HCT116 (cell line): ENCODE data around the gene ZNF25.

Experiments
- CBX3 ChIP-seq: IDR thresholded peaks from 2 replicates; pipeline ENCODE4 v1.6.1; 2012; ENCODE audit warnings: low read depth
- EZH2 ChIP-seq: fragments of 200-600 bp; sonication (generic); IDR thresholded peaks from 2 replicates; pipeline ENCODE4 v1.6.1; 2017; ENCODE audit warnings: antibody characterized with exemption, mixed run types
- EZH2phosphoT487 ChIP-seq: fragments of 200-600 bp; IDR thresholded peaks from 2 replicates; pipeline ENCODE4 v1.6.1; 2018; ENCODE audit warnings: antibody characterized with exemption, borderline replicate concordance
- POLR2A ChIP-seq: IDR thresholded peaks from 2 replicates; pipeline ENCODE4 v1.7.0; 2011; ENCODE audit warnings: borderline replicate concordance; ENCODE audit not compliant: insufficient read depth, insufficient read length; ENCODE audit errors: extremely low read depth
- POLR2AphosphoS5 ChIP-seq: IDR thresholded peaks from 2 replicates; pipeline ENCODE4 v1.6.1; 2011; ENCODE audit warnings: mild to moderate bottlenecking, low read depth, low read length, moderate library complexity
- RAD21 ChIP-seq: IDR thresholded peaks from 2 replicates; pipeline ENCODE4 v1.6.1; 2012; ENCODE audit warnings: low read depth, mild to moderate bottlenecking
- SRF ChIP-seq: IDR thresholded peaks from 2 replicates; pipeline ENCODE4 v1.6.1; 2012; ENCODE audit warnings: low read depth
- YY1 ChIP-seq: IDR thresholded peaks from 2 replicates; pipeline ENCODE4 v1.6.1; 2011; ENCODE audit warnings: low read length, low read depth, moderate library complexity, mild to moderate bottlenecking; ENCODE audit not compliant: insufficient replicate concordance; ENCODE audit errors: extremely low read depth
- ZBTB33 ChIP-seq: IDR thresholded peaks from 2 replicates; pipeline ENCODE4 v1.6.1; 2011; ENCODE audit warnings: mild to moderate bottlenecking, low read length, moderate library complexity; ENCODE audit not compliant: insufficient replicate concordance; ENCODE audit errors: extremely low read depth
- ZNF274 ChIP-seq: fragments of 200-500 bp; sonication (Bioruptor generic); IDR thresholded peaks from 2 replicates; pipeline ENCODE4 v1.6.1; 2014; ENCODE audit warnings: mild to moderate bottlenecking, low read depth, low read length, inconsistent platforms
- TF ChIP-seq, protein P1 (sequence below), 3 experiments: fragments of 200-600 bp in 1 of 3; sonication (generic) in 1 of 3; IDR thresholded peaks in 2 of 3; conservative IDR thresholded peaks in 1 of 3; 2 replicates each; pipeline ENCODE4 v1.5.1; 2012 to 2017; ENCODE audit warnings: low read depth in 2 of 3, low read length in 2 of 3, antibody characterized with exemption in 1 of 3, borderline replicate concordance in 1 of 3, control low read depth in 1 of 3, mild to moderate bottlenecking in 1 of 3, mixed read lengths in 1 of 3, mixed run types in 1 of 3, moderate library complexity in 1 of 3; ENCODE audit not compliant: insufficient read depth in 1 of 3

DNA sequence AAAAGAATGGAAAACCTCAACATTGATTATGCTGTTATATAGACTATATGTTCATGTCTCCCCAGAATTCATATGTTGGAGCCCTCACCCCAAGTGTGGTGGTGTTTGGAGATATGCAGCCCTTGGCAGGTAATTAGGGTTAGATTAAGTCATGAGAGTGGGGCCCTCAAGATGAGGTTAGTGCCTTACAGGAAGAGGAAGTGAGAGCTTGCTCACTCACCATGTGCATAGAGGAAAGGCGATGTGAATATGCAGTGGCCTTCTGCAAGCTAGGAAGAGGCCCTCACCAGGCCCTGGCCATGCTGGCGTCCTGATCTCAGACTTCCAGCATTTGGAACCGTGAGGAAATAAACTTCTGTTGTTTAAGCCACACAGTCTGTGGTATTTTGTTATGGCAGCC, 48.8 kb upstream of the ZNF25 start:
- TF ChIP-seq, protein P1, sequence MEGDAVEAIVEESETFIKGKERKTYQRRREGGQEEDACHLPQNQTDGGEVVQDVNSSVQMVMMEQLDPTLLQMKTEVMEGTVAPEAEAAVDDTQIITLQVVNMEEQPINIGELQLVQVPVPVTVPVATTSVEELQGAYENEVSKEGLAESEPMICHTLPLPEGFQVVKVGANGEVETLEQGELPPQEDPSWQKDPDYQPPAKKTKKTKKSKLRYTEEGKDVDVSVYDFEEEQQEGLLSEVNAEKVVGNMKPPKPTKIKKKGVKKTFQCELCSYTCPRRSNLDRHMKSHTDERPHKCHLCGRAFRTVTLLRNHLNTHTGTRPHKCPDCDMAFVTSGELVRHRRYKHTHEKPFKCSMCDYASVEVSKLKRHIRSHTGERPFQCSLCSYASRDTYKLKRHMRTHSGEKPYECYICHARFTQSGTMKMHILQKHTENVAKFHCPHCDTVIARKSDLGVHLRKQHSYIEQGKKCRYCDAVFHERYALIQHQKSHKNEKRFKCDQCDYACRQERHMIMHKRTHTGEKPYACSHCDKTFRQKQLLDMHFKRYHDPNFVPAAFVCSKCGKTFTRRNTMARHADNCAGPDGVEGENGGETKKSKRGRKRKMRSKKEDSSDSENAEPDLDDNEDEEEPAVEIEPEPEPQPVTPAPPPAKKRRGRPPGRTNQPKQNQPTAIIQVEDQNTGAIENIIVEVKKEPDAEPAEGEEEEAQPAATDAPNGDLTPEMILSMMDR (IDR thresholded peaks at IDR 0.05 in 2 of 3, conservative IDR thresholded peaks at IDR 0.05 in 1 of 3; ENCODE audit: borderline replicate concordance in 1 of 3, insufficient read depth in 1 of 3, low read depth in 2 of 3, low read length in 2 of 3): no peak
- TF ChIP-seq EZH2 (no peak), ZBTB33 (no peak), ZNF274 (no peak), SRF (no peak), RAD21 (no peak), POLR2AphosphoS5 (no peak), POLR2A (no peak), EZH2phosphoT487 (no peak), YY1 (no peak), CBX3 (no peak)
